Cardiac muscle cell (in vitro differentiated cells and primary cell): ENCODE measurements around the gene TMEM59L. TPM values are rescaled to one million over a fixed set of nuclear protein-coding genes. Genes with fewer than 3 reads are reported as not detected.

ENCODE experiments used
- DNase-seq, 2 donors: peaks; one replicate each; pipeline versions ENCODE4 v3.0.0 to v3.0.0-alpha.2; 2010 to 2017; ENCODE audit warnings: low read depth in 1 of 2, low spot score in 1 of 2
- H3K27ac ChIP-seq: fragments of 200-600 bp; sonication (generic); 2 replicates; pipeline ENCODE4 v1.5.1; 2016
- H3K27me3 ChIP-seq: fragments of 200-600 bp; sonication (generic); 2 replicates; pipeline ENCODE4 v1.6.0; 2016; ENCODE audit warnings: control low read depth
- H3K36me3 ChIP-seq: fragments of 200-600 bp; sonication (generic); 2 replicates; pipeline ENCODE4 v1.5.1; 2016; ENCODE audit warnings: control low read depth
- H3K4me1 ChIP-seq: fragments of 200-600 bp; sonication (generic); 2 replicates; pipeline ENCODE4 v1.8.1; 2017; ENCODE audit warnings: low read depth, mild to moderate bottlenecking, mixed run types
- H3K4me3 ChIP-seq: fragments of 200-600 bp; sonication (generic); 2 replicates; pipeline ENCODE4 v1.5.1; 2016; ENCODE audit warnings: mild to moderate bottlenecking
- H3K9me3 ChIP-seq: fragments of 200-600 bp; sonication (generic); 2 replicates; pipeline ENCODE4 v1.5.1; 2017; ENCODE audit warnings: low read depth, mild to moderate bottlenecking, control low read depth
- polyA plus RNA-seq: library from polyadenylated mRNA; unstranded; fragments of >200 nt; fragmentation: Nextera tagmentation; extraction: Ambion mirVana; gene quantifications from 2 replicates; pipeline ENCODE4 v1.2.1, GENCODE V29; 2016
- total RNA-seq: library from RNA; depleted of rRNA; stranded (reverse); fragments of >200 nt; gene quantifications from 2 replicates; pipeline ENCODE4 v1.2.3, GENCODE V29; 2016
- TF ChIP-seq, protein P1 (sequence below): IDR thresholded peaks from 2 replicates; pipeline ENCODE4 v1.5.1; 2012; ENCODE audit warnings: low read depth, mild to moderate bottlenecking, low read length

Gene TMEM59L
- total and polyA plus RNA-seq, 2 experiments from 2014 or later: 1.6 to 2.0 TPM

DNA sequence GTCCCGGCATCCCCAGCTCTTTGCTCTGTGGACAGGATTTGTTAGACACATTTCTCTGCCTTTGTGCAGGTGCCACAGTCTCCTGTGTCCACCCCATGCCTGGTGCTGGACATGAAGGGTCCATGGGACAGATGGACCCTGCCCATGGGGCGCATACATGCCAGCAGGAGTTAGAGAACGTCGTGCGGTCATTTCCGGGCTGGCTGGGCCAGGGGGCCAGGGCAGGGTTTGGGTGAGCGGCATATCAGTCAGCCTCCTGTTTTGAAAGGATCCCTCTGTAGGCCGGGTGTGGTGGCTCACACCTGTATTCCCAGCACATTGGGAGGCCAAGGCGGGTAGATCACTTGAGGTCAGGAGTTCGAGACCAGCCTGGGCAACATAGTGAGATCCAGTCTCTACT is 35.1 kb downstream of the TMEM59L start:
- no peak overlapping the region for H3K4me3 ChIP-seq
- H3K36me3 ChIP-seq: no peaks in the 10 kb centered on the region
- no peak overlapping the region for H3K27ac ChIP-seq
- H3K27me3 ChIP-seq: no peaks in the 10 kb centered on the region
- DNase-seq: no peak
- H3K9me3 ChIP-seq: no peaks in the 10 kb centered on the region
- TF ChIP-seq, protein P1, sequence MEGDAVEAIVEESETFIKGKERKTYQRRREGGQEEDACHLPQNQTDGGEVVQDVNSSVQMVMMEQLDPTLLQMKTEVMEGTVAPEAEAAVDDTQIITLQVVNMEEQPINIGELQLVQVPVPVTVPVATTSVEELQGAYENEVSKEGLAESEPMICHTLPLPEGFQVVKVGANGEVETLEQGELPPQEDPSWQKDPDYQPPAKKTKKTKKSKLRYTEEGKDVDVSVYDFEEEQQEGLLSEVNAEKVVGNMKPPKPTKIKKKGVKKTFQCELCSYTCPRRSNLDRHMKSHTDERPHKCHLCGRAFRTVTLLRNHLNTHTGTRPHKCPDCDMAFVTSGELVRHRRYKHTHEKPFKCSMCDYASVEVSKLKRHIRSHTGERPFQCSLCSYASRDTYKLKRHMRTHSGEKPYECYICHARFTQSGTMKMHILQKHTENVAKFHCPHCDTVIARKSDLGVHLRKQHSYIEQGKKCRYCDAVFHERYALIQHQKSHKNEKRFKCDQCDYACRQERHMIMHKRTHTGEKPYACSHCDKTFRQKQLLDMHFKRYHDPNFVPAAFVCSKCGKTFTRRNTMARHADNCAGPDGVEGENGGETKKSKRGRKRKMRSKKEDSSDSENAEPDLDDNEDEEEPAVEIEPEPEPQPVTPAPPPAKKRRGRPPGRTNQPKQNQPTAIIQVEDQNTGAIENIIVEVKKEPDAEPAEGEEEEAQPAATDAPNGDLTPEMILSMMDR: no peak
- H3K4me1 ChIP-seq: peaks cover 27% of the 10 kb centered on the region

DNA sequence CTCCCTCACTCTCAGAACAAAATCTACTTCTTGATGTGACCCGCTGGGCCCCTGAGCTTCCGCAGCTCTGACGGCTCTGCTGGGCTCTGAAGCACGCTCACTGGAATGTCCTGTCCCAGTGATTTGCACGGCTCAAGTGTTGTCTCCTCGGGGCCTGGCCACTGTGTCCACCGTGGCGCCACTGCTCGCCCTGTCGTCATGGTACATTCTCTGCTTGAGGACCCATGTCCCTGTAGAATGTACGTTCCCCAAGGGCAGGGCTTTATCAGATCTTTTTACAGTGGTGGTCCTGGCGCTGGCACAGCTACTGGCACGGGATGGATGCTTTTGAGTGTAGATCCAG is 36.3 kb downstream of the TMEM59L start:
- Histone ChIP-seq H3K36me3 (no peaks in the 10 kb centered on the region), H3K27ac (no peak overlapping the region), H3K4me3 (no peak overlapping the region), H3K4me1 (peaks cover 27% of the 10 kb centered on the region), H3K9me3 (no peaks in the 10 kb centered on the region), H3K27me3 (no peaks in the 10 kb centered on the region)
- DNase-seq: peak in 1 of 2 donors; percentile 16
- TF ChIP-seq, protein P1: no peak

DNA sequence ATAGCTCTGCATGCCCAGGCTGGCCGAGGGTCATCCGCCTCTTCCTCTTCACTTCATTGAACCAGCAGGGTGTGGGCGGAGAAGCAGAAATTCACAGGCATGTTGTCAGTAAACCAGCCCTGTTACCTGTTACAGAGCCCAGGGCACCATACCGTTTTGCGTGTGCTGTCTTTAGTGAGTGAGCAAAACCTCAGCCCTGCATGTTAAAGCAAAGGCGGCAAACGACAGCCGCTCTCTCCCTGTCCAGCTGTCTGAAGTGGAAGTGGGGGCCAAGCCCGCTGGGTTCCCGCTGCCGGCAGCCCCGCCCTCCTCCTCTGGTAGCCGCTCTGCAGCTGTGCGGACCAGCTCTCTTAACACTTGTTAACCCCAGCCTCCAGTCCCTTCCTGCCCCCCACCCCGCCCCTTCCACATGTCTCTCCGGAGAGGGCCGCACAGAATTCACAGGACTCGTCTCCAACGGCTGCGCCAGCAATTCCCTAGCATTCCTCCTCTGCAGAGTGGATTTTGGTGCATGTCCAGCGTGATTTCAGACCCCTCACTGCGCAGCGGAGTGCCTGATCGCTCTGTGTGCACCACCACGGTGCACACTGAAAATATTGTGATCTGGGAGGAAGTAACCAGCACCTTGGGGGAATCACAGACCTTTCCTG is 36.8 kb downstream of the TMEM59L start:
- TF ChIP-seq, protein P1: no peak
- Histone ChIP-seq H3K27me3 (no peaks in the 10 kb centered on the region), H3K4me1 (peaks cover 27% of the 10 kb centered on the region), H3K9me3 (no peaks in the 10 kb centered on the region), H3K36me3 (no peaks in the 10 kb centered on the region), H3K27ac (peak overlapping the region; percentile 61), H3K4me3 (no peak overlapping the region)
- peak; percentile 53 to 55 for DNase-seq

DNA sequence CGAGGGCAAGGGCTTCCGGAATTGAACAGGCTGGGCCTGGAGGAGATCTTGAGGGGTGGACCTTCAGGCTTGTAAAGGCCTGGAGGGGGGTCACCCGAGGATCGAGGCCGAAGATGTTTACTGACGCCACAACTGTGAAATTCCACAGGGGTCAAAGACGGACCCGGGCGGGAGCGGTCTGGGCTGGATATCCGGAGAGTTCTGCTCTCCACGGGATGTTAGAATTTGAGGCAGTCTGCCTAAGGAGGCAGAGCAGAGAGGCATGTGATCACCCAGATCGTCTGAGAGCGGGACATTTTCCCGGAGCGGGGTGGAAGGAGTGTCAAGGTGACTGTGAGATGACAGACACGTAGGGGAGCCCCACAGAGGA is 37.3 kb downstream of the TMEM59L start:
- H3K4me1 ChIP-seq: peaks cover 27% of the 10 kb centered on the region
- no peaks in the 10 kb centered on the region for H3K9me3 ChIP-seq
- peak overlapping the region; percentile 61 for H3K27ac ChIP-seq
- TF ChIP-seq, protein P1: no peak
- no peaks in the 10 kb centered on the region for H3K36me3 ChIP-seq
- peak in 1 of 2 donors; percentile 68 for DNase-seq
- H3K27me3 ChIP-seq: no peaks in the 10 kb centered on the region
- H3K4me3 ChIP-seq: no peak overlapping the region

DNA sequence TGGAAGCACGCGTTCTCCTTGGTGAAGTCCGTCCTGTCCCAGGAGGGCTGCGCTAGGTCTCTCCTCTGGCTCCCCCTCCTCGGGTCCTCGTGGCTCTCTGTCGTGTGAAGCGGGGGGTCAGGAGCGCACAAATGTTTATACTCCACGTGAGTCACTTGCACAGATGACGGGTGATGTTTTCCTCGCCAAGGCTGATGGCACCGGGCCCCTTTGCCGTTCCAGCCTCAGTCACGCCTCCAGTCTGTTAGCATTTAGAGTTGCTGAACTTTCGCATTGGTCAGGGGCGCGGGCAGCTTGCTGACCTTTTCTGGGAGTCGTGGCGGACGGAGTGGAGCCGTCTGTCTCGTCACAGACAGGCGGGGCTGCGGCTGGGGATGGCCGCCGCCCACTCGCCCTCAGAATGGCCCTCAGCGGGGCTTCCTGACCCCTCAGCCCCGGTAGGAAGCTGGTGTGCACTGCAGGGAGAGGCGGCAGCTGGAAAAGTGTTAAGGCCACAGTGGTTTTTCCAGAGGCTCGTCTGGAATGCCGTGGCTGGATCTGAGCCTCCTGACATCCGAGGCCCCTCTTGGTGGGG is 37.9 kb downstream of the TMEM59L start:
- peaks cover 27% of the 10 kb centered on the region for H3K4me1 ChIP-seq
- peak overlapping the region; percentile 61 for H3K27ac ChIP-seq
- peak in 1 of 2 donors; percentile 69 for DNase-seq
- H3K27me3 ChIP-seq: no peaks in the 10 kb centered on the region
- H3K9me3 ChIP-seq: no peaks in the 10 kb centered on the region
- no peak overlapping the region for H3K4me3 ChIP-seq
- TF ChIP-seq, protein P1: no peak
- no peaks in the 10 kb centered on the region for H3K36me3 ChIP-seq
